BLaER1 (cell line): ENCODE results near the gene ULK4.
"Not testable (repeated sequence)": the region's sequence is repeated elsewhere in the genome, so short reads cannot be mapped to it uniquely, and the experiment has no call there.

Source experiments
- H3K27ac ChIP-seq: shearing (Covaris generic); formaldehyde crosslinking; 2 replicates; pipeline ENCODE4 v1.8.1; 2022
- H3K27me3 ChIP-seq: shearing (Covaris generic); formaldehyde crosslinking; 2 replicates; pipeline ENCODE4 v1.8.1; 2022
- H3K36me3 ChIP-seq: shearing (Covaris generic); formaldehyde crosslinking; 2 replicates; pipeline ENCODE4 v1.8.1; 2022
- H3K4me1 ChIP-seq: shearing (Covaris generic); formaldehyde crosslinking; 2 replicates; pipeline ENCODE4 v1.8.1; 2022
- H3K4me2 ChIP-seq: shearing (Covaris generic); formaldehyde crosslinking; 2 replicates; pipeline ENCODE4 v1.8.1; 2022
- H3K4me3 ChIP-seq: shearing (Covaris generic); formaldehyde crosslinking; 2 replicates; pipeline ENCODE4 v1.8.1; 2022
- H3K9ac ChIP-seq: shearing (Covaris generic); formaldehyde crosslinking; 2 replicates; pipeline ENCODE4 v1.8.1; 2022
- H3K9me3 ChIP-seq: shearing (Covaris generic); formaldehyde crosslinking; 2 replicates; pipeline ENCODE4 v1.8.1; 2022
- H4K20me1 ChIP-seq: shearing (Covaris generic); formaldehyde crosslinking; 2 replicates; pipeline ENCODE4 v1.8.1; 2022
- Cebpa-rat ChIP-seq: shearing (Covaris generic); IDR thresholded peaks from 2 replicates; pipeline ENCODE4 v1.8.1; 2022

Gene ULK4

DNA sequence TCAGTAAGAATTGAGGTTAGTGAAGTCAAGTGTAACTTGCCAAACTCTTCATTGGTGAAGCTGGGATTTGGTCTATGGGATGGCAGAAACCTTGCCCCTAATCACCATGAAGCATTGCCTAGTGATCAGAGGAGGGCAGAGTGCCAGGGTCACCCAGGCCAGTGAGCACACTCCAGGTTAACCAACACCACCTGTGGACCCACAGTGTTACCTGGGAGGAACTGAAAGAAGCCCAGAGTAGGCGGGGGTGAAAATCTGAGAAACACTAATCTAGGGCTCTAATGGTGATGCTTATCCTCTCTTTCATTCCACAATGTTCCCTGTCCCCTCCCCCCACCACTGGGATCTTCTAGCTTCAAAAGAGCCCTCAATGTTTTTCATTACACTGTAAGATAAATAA lies 389.8 kb downstream of the ULK4 start:
- Histone ChIP-seq H3K9ac (no peak overlapping the region), H4K20me1 (no peaks in the 10 kb centered on the region), H3K27me3 (no peaks in the 10 kb centered on the region), H3K4me1 (peaks cover 20% of the 10 kb centered on the region), H3K9me3 (no peaks in the 10 kb centered on the region), H3K4me3 (no peak overlapping the region), H3K4me2 (peak overlapping the region; percentile 61; the same call in 1 of the 2 replicates), H3K36me3 (no peaks in the 10 kb centered on the region), H3K27ac (no peak overlapping the region)
- TF ChIP-seq Cebpa-rat: no peak

DNA sequence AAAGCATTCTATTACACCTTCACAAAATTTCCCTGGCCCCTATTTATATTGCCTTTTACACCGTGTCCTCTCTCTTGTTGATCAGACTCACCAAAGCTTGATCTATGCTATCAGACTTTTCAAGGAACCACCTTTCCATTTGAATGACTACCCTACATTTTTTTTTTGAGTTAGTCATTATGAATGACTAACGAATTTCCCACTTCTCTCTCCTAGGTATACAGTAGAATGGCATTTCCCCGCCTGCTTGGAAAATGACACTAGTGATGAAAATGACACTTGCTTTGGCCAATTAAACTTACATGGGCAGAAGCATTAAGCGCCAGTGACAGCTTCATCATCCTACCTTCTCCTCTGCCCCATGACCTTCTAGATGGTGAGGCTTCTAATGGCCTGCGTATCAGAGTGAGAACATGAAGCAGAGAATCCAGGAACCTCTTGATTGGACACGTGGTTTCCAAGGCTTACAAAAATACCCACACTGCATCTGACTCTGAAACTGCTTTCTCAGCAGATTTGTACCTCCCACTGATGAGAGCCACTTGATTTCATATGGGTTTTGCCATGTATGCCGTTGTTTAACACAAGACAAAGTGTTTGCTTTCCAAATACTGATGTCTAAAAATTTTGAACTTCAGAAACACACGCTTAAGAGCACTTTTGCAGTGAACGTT lies 392.1 kb downstream of the ULK4 start:
- no peaks in the 10 kb centered on the region for H4K20me1 ChIP-seq
- no peaks in the 10 kb centered on the region for H3K27me3 ChIP-seq
- no peaks in the 10 kb centered on the region for H3K9me3 ChIP-seq
- H3K9ac ChIP-seq: no peak overlapping the region
- H3K4me2 ChIP-seq: no peak overlapping the region
- H3K4me3 ChIP-seq: no peak overlapping the region
- H3K4me1 ChIP-seq: peaks cover 20% of the 10 kb centered on the region
- no peak for TF ChIP-seq Cebpa-rat
- no peak overlapping the region for H3K27ac ChIP-seq
- no peaks in the 10 kb centered on the region for H3K36me3 ChIP-seq

DNA sequence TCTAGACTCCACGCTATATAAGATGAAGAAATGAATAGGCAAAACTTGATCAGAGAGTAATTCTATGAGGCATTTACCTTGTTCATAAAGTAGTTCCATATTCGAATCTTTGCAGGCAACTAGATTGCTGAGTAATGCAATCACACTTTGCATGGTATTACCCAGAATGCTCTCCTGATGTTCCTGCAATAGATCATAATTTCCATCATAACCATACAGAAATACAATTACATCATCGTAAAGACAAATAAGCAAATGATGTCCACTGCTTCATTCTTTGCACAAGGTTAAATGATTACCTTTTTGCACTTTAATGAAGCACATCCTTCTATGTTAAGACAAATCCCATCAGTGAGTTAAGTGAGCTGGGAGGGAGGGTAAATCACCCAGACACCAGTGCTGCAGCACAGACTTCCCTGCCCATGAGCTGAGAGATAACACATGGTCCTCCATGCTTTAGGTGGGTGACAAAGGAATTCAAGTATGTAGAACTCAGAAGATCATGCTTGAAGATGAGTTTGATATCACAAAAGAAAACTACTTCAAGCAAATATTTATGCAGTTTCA lies 395.9 kb downstream of the ULK4 start:
- Histone ChIP-seq H3K4me1 (no peaks in the 10 kb centered on the region), H4K20me1 (no peaks in the 10 kb centered on the region), H3K27me3 (no peaks in the 10 kb centered on the region), H3K27ac (no peak overlapping the region), H3K4me2 (no peak overlapping the region), H3K9me3 (no peaks in the 10 kb centered on the region), H3K36me3 (0 out of 2 replicates have a peak, but pooled peaks cover 5% of the 10 kb centered on the region), H3K9ac (no peak overlapping the region), H3K4me3 (no peak overlapping the region)
- no peak for TF ChIP-seq Cebpa-rat

DNA sequence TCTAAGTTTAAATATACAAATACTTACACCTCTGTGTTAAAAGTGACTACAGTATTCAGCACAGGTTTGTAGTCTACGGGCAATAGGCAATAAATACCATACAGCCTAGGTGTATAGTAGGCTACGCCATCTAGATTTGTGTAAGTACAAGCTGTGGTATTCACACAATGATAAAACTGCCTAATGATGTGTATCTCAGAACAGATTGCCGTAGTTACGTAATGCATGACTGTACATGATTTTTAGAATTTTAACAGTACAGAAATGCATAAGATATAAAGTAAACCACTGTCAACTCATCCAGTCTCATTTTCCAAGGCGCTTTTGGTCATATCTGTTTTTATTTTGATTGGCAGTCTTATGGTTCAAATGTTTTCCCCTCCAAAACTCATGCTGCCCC lies 396.9 kb downstream of the ULK4 start:
- H3K27ac ChIP-seq: no peak overlapping the region
- no peak overlapping the region for H3K4me3 ChIP-seq
- no peaks in the 10 kb centered on the region for H3K4me1 ChIP-seq
- no peak overlapping the region for H3K4me2 ChIP-seq
- no peak for TF ChIP-seq Cebpa-rat
- H3K9me3 ChIP-seq: no peaks in the 10 kb centered on the region
- no peaks in the 10 kb centered on the region for H3K27me3 ChIP-seq
- no peak overlapping the region for H3K9ac ChIP-seq
- H4K20me1 ChIP-seq: no peaks in the 10 kb centered on the region
- H3K36me3 ChIP-seq: 0 out of 2 replicates have a peak, but pooled peaks cover 5% of the 10 kb centered on the region

DNA sequence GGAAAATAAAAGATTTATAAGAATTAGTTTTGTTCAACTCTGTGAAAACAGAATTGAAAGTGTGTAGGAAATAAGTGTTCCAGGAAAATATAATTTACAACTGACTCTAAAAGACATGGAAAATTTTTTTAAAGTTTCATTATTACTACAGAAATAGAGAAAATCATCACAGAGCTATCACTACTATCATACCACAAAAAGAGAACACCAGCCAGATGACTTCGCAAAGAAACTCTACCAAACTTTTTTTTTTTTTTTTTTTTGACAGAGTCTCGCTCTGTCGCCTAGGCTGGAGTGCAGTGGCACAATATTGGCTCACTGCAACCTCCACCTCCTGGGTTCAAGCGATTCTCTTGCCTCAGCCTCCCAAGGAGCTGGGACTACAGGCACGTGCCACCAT lies 405.7 kb downstream of the ULK4 start:
- not testable (repeated sequence) for H3K36me3 ChIP-seq, H3K4me2 ChIP-seq, H3K4me1 ChIP-seq, H3K4me3 ChIP-seq, H3K9me3 ChIP-seq, H4K20me1 ChIP-seq, H3K27me3 ChIP-seq, H3K9ac ChIP-seq, H3K27ac ChIP-seq

DNA sequence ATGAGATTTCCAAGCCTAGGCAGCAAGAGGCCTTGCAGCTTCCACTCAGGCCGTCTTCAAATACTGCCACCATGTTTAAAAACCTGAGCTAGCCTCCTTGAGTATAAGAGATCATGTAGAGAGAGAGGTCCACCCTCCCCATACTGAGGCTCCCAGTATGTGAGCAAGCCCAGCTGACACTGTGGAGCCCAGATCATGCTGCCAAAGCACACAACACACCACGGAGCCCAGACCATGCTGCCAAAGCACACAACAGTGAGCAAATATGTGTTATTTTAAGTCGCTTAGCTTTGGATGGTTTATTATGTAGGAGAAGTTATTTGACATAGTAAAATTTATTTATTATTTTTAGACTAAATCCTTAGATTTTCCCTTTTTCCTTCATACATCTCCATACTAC lies 428.9 kb downstream of the ULK4 start:
- H3K27me3 ChIP-seq: no peaks in the 10 kb centered on the region
- no peak overlapping the region for H3K4me2 ChIP-seq
- no peak overlapping the region for H3K27ac ChIP-seq
- no peaks in the 10 kb centered on the region for H4K20me1 ChIP-seq
- no peaks in the 10 kb centered on the region for H3K4me1 ChIP-seq
- no peak overlapping the region for H3K4me3 ChIP-seq
- no peaks in the 10 kb centered on the region for H3K36me3 ChIP-seq
- H3K9me3 ChIP-seq: no peaks in the 10 kb centered on the region
- no peak overlapping the region for H3K9ac ChIP-seq
- TF ChIP-seq Cebpa-rat: no peak

DNA sequence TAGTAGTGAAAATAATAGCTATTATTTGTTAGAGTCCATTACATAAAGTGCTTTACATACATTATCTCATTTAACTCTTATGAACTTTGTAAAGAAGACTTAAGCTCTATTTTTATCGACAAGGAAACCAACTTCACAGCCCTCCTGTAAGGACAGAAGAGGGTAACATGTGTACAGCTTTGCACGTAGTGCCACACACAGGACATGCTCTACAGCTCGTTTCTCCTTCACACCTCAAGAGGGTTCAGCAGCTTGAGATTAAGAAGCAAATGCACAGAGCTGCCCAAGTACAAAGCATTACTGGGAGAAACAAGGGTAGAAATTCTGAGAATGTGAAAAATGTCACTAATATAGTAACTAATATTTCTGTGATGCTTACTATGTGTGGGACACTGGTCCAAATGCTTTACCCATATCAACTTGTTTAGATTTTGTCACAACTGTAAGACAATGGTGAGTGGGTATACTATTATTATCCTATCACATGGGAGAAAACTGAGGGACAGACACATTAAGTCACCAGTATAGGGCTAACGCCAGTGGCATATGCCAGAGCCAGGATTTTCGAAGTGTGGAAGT lies 434.8 kb downstream of the ULK4 start:
- Histone ChIP-seq H3K9me3 (no peaks in the 10 kb centered on the region), H4K20me1 (no peaks in the 10 kb centered on the region), H3K4me2 (no peak overlapping the region), H3K27ac (no peak overlapping the region), H3K4me3 (no peak overlapping the region), H3K9ac (no peak overlapping the region), H3K36me3 (no peaks in the 10 kb centered on the region), H3K27me3 (no peaks in the 10 kb centered on the region), H3K4me1 (peaks cover 11% of the 10 kb centered on the region; the same call in 1 of the 2 replicates)
- no peak for TF ChIP-seq Cebpa-rat

DNA sequence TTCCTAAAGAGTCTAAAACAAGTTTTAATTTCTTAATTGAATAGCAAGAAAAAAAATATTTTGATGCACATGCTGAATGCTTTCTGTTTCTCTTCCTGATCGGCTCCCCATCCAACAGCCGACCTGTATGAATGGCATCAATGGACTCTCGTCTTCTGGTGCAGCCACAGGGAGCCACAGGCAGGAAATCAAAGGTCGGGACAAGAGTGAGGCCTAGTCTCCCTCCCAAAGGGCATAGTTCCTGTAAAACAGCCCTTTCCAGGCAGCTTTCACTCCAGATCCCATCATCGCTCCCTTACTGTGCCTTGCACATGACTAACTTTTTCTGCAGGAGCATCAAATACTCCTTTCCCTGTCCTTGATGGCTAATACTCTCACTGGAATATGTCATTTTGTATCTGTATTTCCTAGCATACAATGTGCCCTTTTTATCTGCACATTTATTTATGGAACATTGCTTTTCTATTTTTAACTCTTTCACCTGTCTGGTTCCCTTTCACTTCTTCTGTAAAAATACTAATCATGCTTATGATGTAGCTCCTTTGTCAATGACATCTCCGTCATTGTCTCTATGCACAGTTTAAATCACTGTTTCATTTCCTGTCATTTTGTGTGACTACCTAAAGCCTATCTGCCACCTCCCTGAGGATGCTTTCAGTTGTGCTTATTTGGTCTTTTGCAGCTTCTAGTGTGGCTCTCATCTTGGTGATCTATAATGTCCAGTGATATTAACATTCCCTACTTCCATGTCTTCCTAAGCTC lies 436.4 kb downstream of the ULK4 start:
- Histone ChIP-seq H3K4me3 (no peak overlapping the region), H3K27ac (no peak overlapping the region), H3K4me1 (peaks cover 20% of the 10 kb centered on the region; the same call in 1 of the 2 replicates), H4K20me1 (no peaks in the 10 kb centered on the region), H3K4me2 (no peak overlapping the region), H3K9me3 (no peaks in the 10 kb centered on the region), H3K9ac (no peak overlapping the region), H3K27me3 (no peaks in the 10 kb centered on the region), H3K36me3 (no peaks in the 10 kb centered on the region)
- no peak for TF ChIP-seq Cebpa-rat

DNA sequence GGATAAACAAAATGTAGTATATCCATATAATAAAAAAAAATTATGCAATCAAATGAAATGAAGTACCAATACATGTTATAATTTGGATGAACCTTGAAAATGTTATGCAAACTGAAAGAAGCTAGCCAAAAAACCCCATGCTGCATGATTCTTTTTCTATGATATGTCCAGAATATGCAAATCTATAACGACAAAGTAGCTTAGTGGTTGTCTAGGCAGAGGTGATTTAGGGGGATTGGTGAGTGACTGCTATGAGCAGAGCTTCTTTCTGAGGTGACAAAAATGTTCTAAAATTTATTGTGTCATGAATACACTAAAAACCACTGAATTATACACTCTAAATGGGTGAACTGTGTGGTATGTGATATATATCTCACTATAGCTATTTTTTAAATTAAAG lies 438.0 kb downstream of the ULK4 start:
- no peaks in the 10 kb centered on the region for H3K27me3 ChIP-seq
- H3K27ac ChIP-seq: no peak overlapping the region
- TF ChIP-seq Cebpa-rat: no peak
- H3K4me2 ChIP-seq: no peak overlapping the region
- no peaks in the 10 kb centered on the region for H3K36me3 ChIP-seq
- no peaks in the 10 kb centered on the region for H3K9me3 ChIP-seq
- H3K4me1 ChIP-seq: peaks cover 20% of the 10 kb centered on the region; the same call in 1 of the 2 replicates
- no peak overlapping the region for H3K9ac ChIP-seq
- H3K4me3 ChIP-seq: no peak overlapping the region
- no peaks in the 10 kb centered on the region for H4K20me1 ChIP-seq

DNA sequence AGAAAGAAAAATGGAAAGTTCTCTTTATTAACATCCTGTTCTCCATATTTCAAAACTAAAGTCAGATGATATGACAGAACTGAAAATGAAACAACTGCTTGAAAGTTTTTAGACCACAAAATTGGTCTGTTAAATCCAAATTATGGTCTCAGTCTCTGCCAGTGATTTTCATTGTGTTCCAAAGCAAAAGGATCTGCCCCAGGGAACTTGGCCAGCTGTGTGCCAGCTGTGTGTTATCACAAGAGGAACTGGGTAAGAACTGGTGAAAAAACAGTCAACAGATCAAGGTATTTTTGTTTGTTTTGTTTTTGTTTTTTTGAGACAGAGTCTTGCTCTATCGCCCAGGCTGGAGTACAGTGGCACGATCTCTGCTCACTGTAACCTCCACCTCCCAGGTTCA lies 439.3 kb downstream of the ULK4 start:
- Histone ChIP-seq H4K20me1 (no peaks in the 10 kb centered on the region), H3K4me1 (peaks cover 20% of the 10 kb centered on the region; the same call in 1 of the 2 replicates), H3K4me3 (no peak overlapping the region), H3K4me2 (peak overlapping the region; percentile 39), H3K27ac (no peak overlapping the region), H3K36me3 (no peaks in the 10 kb centered on the region), H3K27me3 (no peaks in the 10 kb centered on the region), H3K9ac (no peak overlapping the region), H3K9me3 (no peaks in the 10 kb centered on the region)
- TF ChIP-seq Cebpa-rat: no peak
